ENCODE measurements around the gene BTBD2.

The BTBD2 gene

DNA sequence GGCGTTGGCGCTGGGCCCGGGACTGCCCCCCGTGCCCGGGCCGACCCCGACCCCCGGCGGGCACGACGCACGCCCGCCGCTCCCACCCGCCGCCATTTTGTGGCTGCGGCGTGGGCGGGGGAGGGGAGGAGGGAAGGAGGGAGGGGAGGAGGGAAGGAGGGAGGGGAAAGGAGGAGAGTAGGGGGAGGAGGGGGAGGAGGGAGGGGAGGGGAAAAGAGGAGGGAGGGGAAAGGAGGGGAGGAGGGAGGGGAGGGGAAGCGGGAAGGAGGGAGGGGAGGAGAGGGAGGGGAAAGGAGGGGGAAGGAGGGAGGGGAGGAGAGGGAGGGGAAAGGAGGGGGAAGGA, at the start of gene BTBD2:
Gene BTBD2, minus strand, starts transcription at position 107 of the 343 bp plus-strand sequence. Its CDS starts 11 bp downstream, at position 96.
- DNase-seq, result peak; percentile 17

DNA sequence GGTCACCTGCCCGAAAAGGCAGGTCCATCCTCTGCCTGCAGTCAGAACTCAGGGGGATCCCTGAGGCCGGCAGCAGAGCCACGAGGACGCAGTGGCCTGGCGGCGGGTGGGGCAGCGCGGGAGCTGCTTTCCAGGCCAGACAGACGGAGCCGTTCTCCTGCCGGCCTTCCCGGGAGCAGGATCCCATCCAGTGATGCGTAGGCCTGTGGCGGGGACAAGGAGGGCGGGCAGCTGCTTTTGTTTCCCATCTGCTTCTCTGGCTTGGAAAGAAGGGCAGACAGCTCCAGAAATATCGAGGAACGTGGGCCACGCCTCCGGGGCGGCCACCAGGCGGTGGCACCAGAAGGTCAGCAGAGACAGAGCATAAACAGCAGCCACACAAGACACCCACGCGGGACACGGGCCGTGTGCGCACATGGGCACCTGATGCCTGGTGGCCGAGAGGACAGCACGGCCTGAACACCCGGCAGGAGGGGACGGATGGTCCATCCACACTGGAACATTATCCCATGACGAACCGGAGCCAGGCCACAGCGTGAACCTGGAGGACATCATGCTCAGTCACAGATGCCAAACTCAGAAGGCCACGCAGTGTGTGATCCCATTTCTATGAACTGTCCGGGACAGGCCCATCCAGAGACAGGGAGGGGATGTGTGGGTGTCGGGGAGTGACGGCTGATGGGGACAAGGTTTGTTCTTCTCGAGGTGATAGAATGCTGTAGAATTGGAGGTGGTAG, 49.4 kb upstream of the BTBD2 start:
- no peak for DNase-seq

DNA sequence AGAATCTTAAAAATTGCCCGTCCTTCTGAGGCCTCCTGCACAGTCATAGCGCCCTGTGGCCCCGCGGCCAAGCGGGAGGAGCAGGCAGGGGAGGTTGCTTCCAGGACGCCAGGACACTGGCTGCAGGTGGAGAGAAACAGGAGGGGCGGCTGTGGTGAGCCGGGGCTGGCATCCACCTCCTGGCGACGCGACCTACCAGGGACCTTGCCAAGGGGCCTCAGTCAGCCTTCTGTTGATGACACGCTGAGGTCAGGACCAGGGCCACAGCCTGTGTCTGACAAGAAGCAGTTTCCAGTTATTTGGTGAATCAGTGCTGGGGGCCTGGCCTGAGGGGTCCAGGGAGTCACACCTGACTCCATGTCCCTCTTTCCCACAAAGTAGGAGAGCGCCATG, 48.9 kb upstream of the BTBD2 start:
- DNase-seq, result no peak

DNA sequence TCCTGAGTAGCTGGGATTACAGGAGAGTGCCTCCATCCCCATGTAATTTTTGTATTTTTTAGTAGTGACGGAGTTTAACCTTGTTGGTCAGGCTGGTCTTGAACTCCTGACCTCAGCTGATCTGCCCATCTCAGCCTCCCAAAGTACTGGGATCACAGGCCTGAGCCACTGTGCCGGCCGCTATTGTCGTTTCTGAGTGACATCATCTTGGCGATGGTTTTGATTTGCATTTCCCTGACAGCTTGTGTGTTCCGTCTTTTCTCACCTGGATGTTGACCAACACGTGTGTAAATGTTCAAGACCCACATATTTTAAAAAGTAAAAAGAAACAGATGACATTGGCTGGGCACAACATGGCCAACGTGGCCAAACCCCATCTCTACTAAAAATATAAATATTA, 48.3 kb upstream of the BTBD2 start:
- DNase-seq, result no peak

DNA sequence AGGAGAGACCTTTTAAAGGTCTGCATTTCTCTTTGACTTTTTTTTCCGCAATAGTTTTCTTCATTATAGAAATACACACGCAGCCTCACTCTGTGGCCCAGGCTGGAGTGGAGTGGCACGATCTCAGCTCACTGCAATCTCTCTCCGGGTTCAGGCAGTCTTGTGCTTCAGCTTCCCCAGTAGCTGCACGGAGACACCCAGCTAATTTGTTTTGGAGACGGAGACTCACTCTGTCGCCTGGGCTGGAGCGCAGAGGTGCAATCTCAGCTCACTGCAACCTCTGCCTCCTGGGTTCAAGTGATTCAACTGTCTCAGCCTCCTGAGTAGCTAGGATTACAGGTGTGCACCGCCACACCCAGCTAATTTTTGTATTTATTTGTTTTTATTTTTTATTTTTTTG, 47.3 kb upstream of the BTBD2 start:
- no peak for DNase-seq

DNA sequence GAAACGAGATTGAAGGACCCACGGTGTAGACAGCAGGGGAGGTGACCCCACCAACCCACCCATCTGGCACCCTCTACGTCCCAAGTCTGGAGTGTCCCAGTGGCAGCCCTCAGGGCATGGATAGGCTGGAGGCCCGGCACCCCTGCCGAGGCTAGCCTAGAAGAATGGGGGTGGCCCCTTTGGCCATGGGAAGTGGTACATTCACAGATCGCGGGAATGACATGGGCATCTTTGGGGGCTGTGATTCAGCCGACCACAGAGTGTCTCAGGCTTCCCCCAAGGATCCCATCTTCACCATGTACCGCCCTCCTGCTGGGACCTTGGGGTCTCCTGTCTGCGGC, 46.8 kb upstream of the BTBD2 start:
- no peak for DNase-seq

DNA sequence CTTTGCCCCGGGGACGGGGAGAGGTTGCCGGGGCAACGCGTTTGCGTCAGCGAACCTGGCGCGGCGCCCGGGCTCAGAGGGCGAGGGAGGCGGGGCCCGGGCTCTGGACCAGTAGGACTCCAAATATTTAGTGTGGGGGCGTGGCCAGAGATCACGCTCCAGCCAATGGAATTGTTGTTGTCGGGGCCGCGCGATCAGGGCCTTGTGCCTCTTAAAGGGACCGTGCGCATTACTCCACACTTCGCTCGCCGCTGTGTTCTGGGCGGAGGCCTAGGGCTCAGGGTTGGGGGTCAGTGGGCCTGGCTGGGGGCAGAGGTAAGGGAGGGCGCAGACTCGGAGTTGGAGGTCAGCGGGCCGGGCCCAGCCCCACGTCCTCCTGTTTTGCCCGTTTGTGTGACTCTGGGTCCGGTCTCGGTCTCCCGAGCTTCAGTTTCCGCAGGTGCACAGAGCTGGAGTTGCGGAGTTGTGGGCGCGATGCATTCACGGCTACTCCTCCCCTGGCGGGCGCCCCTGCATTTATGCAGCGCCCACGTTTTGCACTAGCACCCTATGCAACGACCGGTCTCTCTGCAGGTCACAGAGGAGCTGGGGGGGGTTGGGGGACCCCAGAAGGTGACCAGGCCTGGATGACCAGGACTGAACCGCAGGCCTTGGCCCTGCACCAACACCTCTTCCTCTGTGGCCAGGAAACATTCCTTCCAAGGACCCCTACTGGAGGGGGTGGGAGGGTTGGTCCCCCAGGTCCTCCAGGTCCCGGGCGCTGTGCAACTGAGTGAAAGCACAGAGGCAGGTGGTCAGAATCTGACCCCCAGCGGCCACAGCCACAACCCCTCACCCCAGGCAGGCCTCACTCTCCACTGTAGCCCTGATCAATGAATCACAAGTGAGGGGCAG, 46.2 kb upstream of the BTBD2 start:
- DNase-seq, result peak; percentile 95

DNA sequence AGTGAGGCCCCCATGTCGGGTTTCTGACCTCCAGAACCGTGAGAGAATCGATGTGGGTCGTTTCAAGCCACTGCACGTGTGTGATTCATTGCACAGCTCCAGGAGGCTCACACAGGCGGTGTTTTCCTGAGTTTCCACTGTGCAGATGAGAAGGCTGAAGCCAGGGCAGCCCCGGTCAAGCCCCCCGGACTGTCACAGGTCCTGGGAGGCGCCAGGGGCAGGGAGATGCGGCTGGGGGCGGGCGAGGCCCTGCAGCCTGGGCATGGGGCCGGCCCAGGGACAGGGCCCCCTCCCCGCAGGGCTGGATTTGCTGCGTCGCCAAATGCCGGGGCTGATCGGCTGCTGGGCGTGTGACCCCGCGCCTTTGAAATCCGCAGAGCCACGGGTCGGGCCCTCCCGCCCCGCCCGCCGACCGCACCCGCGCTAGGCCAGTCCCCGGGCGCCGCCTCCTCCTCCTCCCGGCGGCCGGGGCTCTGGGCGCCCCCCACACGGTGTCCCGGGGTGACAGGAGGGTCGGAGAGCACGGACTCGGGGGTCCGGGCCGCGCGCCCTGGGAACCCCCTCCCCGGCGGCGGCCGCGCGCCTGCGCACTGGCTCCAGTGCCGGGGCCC, 45.5 kb upstream of the BTBD2 start:
- DNase-seq, result no peak

DNA sequence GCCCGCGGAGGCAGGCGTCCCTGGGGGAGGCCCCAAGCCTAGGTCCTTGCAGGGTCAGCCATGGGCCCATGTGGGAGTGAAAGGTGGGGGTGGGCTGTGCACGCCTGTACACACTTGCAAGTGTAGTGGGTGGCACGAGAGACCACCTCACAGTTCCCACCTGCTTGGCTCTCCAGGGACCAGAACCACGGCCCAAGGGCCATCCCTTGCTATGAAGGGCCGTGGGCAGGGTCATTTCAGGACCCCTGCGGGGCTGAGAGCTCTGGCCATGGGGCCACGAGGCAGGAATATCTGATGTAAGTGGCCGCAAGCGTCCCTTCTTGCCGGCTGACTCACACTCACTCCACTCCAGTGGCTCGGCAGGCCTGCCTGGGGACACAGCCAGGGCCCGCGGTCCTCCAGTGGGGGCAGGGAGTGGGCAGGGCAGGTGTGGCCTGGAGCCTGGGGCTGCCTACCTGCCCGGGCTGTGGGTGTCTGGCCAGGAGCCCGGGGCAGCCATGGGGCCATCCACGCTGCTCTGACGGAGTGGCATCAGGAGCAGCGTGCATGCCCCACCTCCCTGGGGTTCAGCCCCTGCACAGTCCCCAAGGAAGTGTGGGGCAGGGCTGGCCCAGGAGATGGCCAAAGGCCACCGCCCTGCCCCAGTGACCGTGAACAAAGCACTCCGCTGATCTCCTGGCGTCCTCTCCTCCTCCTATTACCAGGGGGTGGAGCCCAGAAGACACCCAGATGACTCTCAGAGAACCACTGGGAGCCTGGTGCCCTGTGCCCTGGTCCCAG, 44.1 kb upstream of the BTBD2 start:
- DNase-seq, result no peak

DNA sequence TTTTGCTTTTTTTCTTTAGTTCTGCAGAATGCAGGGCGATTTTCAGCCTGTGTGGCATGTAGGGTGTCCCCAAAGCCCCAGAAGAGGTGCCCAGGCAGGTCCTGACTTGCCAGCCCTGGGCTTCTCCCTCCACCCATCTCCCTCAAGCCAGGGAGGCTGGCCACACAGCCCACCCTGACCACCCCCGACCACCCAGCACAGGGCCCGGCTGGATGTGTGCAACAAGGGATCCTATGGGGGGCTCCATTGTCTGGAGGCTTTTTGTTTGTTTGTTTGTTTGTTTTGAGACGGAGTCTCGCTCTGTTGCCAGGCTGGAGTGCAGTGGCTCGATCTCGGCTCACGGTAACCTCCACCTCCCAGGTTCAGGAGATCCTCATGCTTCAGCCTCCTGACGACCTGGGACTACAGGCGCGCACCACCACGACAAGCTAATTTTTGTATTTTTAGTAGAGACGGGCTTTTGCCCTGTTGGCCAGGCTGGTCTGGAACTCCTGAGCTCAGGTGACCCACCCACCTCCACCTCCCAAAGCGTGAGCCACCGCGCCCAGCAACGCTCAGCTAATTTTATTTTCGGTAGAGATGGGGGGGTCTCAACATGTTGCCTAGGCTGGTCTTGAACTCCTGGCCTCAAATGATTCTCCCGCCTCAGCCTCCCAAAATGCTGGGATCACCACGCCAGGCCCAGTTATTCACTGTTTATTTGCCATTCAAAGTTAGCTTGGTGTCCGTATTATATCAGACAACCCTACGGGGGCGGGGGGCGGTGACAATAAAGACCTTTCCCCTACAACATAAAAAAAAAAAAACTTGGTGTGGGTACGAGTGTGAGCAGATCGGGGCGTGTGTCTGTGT, 43.3 kb upstream of the BTBD2 start:
- DNase-seq, result no peak

DNA sequence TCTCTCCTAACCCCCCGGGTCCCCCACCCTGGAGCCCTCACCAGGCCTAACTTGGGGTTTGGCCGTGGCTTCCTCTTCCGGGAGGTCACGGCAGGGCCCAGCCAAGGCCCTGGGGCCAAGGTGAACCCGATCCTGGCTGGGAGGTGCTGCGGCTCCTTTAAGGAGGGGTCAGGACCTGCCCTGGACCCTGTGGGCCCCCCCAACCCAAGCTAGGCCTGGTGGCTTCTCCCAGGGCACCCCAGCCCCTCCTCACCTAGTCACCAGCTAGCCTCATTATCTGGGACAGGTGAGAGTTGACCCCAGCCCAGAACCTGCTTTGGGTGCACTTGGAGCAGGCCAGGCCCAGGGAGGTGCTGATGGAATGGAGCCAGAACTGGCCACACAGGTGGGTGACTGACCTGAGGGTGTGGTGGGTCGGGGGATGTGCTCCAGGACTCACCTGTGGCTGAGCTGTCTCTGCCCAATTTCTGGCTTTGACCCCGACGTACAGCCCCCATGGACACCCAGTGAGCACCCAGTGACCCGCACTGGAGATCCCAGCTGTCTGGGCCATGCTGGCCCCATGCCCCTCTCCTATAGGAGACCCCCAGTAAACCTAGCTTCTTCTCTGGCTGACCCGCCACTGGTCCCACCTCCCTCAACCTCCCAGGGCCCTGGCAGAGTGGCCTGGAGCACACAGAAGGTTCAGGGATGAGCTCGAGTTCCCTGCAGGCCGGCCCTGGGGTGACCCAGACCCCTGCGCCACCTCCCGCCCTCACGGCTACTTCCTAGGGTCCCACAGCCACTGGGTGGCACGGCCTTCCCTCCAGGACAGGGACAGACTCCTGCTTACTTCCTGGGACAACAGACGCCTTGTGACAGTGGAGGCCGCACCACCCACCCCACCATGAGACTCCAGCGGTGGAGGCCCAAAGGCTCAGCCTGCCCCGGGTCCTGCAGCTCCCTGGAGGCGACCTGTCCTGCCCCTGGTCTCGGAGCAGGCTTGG, 42.3 kb upstream of the BTBD2 start:
- DNase-seq, result no peak

DNA sequence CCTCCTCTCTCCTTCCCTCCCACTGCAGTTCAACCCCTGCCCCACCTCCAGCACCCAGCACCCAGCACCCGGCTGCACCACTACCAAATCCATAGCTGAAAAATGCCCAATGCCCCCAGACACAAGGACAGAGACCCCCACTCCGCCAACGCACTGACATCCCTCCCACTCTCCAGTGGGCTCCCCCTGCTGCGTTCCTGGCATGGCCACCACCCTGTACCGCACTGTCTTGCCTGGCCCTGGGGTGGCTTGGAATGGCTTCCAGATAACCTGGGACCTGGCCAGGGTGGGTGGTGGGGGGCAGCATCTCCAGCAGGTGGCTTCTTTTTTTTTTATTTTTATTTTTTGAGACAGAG, 41.3 kb upstream of the BTBD2 start:
- no peak for DNase-seq

DNA sequence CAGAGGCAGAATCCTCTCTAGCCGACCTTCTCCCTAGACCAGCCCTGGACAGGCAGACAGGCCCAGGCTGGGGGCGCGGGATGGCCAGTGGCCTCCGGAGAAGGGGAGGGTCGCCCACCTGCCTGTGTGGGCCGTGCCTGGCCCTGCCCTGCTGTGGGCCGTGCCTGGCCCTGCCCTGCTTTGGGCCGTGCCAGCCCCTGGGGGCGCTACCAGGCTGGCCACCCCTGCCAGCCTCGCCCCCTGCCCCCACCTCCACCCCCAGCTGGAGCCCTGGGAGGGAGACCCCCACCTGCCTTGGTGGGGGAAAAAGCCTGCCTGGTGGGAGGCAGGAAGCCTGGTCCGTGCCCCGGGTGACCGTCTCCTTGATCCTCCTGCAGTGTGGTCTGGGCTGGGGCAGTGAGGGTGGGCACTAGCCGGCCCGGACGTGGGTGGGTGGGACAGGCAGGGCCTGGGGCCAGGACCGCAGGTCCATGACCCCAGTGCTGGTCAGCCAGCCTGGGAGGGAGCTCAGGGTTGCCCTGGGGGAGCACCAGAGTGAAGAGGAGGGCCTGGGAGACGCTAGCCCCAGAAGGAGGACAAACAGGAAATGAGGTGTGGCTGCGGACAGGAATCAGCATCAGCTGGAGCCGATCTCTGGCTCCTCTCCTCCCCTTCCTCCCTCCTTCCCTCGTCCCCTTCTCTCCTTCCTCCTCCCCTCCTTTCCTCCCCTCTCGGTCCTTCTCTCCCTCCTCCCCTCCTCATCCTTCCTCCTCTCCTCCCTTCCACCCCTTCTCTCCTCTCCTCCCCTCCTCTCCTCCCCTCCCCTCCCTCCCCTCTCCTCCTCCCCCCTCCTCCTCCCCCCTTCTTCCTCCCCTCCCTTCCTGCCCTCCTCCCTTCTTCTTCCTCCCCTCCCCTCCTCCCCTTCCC, 40.7 kb upstream of the BTBD2 start:
- no peak for DNase-seq

DNA sequence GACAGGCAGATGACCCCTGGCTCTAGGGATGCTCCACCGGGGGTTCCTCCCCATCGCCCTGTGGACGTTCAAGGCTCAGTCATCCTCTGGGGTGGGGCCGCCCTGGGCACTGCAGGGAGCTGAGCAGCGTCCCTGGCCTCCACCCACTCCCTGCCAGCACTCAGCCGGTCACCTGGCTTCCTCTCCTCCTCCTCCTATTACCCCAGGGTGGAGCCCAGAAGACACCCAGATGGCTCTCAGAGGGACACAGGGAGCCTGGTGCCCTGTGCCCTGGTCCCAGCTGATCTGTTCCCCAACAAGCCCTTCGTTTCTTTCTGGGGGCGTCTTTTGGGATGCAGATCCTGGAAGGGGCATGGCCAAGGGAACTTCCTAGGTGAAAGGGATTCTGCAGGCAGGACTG, 39.2 kb upstream of the BTBD2 start:
- no peak for DNase-seq

DNA sequence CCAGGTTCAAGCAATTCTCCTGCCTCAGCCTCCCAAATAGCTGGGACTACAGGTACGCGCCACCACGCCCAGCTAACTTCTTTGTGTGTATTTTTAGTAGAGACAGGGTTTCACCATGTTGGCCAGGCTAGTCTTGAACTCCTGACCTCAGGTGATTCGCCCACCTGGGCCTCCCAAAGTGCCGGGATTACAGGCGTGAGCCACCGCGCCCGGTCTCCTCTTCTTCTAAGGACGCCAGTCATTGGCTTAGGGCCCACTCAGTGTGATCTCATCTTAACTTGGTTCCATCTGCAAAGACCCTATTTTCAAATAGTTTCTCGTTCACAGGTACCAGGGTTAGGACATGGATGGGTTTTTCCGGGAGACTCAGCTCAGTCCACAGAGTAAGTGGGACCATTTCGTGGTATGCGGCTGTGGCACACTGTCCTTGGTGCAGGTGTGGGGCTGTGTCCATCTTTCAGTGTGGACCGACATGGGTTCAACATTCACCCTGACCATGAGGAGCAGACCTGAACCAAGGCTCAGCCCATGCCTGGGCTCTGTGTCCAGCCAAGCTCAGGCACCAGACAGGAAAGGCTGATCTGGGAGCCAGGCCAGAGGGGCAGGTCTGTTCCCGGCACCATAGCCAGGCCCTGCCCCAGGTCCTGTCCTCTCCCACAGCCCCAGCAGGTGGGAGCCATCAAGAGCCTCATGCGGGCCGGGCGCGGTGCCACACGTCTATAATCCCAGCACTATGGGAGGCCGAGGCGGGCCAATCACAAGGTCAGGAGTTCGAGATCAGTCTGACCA, 38.3 kb upstream of the BTBD2 start:
- DNase-seq, result no peak

DNA sequence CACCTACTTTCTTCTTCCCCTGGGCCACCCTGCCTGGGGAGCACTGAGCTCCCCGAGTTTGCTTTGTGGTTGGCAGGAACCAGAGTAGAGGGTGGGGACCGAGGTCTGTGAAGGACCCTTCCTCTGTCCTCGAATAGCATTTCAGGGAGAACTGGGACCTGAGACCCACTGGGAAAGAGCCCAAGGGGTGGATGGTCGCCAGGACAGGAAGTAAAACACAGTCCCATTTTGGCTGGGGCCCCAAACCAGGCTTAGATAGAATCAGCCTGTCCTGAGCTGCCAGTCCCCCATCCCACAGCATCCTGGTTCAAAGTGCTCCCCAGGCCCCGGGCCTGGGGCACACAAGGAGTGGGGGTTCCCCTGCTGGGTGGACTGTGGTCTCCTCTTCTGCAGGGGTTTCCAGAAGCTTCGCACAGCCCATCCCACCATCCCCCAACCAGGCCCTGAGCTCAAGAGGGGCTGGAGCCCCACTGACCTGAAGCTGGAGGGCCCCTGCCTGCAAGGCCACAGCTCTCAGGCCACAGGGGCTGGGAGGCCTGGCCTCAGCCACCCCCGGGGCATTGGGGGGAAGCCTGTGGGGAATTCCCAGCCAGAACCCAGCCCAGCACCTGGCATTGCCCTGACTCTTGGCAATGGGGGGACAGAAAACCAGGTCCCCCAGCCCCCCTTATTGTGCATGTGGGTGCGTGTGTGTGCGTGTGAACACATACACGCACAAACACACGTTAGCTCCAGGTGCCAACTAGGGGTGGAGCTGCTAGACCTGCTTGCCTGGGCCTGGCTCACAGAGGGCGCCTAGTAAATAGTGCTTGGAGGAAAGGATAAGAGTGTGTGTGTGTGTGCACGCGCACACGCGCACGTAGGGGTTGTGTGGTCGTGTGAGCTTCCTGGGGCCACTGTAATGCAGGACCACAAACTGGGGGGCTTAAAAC, 36.5 kb upstream of the BTBD2 start:
- no peak for DNase-seq

DNA sequence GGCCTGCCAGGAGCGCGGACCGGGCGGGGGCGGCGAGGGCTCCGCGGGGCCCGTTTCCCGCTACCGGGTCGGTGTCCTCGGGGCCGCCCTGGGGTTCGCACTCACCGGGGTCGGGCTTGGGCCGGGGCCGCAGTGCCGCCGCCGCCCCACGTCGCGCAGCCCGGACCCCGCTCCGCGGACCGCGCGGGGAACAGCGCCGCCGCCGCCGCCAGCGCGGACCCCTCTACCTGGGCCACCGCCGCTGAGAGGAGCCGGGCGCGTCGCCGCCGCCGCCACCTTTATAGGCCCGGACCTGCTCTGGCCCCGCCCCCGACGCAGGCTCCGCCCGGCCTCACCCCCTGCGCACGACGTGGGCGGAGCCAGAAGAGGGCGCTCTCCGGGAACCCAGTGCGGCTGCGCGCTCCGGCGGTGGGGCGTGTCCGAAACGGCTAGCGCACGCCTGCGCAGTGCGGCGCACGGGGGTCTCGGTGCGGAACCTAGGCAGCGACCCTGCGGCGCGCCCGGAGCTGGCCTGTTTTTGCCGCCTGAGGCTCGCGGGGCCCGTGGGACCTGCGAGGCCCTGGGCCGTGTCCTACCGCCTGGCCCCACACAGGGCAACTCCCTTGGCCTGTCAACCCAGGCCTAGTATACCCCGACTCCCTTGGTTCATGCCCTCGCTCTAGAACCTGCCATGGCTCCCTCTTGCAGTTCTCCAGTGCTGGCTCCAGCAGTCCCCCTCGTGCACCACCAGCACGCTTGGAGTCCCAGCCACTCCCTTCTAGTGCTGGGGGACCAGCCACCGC, 35.7 kb upstream of the BTBD2 start, which contains the start of gene MKNK2:
Gene MKNK2, minus strand, starts transcription at position 254 of the 782 bp plus-strand sequence. CDS start 393 bp downstream, outside the sequence.
- DNase-seq, result peak; percentile 87

Measured in NCI-H2107 (cell line).